Stimulated activated CD4-positive, alpha-beta T cell treated with anti-CD3 and anti-CD28 coated beads, Interleukin-1b, Interleukin-23, amount 100 ng/mL, for 4 hours (primary cell): ENCODE data around the gene GARIN5A.

Experiments
- DNase-seq, 2 donors: peaks; one replicate each; pipeline ENCODE4 v3.0.0-alpha.2; 2020; ENCODE audit warnings: low read depth in 2 of 2

The GARIN5A gene

DNA sequence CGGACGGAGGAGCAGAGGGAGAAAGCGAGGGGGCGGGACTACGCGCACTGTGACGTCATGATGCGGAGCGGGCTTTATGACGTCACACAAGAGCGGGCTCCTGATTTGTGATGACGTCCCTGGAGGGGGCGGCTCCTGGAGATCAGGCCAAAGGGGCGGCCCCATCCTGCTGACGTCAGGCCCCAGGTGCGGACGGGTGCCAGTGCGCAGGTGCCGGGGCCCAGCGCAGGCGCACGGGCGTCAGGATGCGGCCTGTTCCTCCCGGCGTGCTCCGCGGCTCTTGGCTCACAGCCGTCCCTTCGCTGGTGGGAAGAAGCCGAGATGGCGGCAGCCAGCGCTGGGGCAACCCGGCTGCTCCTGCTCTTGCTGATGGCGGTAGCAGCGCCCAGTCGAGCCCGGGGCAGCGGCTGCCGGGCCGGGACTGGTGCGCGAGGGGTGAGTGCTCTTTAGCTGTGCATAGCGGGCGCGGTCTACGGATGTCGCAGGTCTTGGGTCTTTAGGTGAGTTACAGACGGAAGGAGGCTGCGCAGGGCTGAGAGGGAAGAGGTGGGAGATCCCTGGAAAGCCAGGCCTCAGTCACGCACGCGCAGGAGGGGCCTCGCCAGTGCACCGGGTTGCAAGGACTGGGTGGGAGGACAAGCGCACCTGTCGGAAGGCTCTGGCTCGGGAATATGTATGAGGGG is at the start of gene GARIN5A, which contains the start of gene EMC10:
TSS of gene GARIN5A (minus strand) at position 625 of the 683 bp plus-strand sequence. CDS start at position 165, 460 bp downstream.
TSS of gene EMC10 (plus strand) at position 284 of the 683 bp plus-strand sequence. CDS start at position 322, 38 bp downstream.
- peak; percentile 83 to 88 for DNase-seq

GRCh38 chr19:50522881-50523280 is 46.2 kb upstream of the GARIN5A start:
- DNase-seq, result no peak

DNA sequence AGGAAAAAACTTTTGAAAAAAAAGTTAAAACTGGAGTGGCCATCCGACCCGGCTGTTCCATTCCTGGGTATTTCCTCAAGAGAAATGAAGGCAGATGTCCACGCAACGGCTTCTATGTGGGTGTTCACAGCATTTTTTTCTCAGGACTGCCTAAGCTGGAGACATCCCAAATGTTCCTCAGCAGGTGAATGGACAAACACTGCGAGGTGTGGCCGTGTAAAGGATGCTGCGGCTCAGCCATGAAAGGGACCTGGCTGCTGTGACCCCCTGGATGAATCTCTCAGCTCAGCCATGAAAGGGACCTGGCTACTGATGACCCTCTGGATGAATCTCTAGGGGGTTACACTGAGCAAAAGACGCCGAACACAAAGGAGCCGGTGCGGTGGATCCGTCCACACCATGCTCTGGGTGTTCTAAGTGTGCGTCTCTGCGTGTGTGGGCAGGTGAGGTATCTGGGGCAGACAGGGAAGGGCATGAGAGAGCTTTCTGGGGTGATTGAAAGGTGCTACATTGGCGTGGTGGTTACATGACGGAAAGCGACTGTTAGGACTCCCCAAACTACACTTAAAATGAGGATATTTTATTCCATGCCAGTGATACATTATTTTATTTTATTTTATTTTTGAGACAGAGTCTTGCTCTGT is 44.3 kb upstream of the GARIN5A start:
- DNase-seq, result no peak

DNA sequence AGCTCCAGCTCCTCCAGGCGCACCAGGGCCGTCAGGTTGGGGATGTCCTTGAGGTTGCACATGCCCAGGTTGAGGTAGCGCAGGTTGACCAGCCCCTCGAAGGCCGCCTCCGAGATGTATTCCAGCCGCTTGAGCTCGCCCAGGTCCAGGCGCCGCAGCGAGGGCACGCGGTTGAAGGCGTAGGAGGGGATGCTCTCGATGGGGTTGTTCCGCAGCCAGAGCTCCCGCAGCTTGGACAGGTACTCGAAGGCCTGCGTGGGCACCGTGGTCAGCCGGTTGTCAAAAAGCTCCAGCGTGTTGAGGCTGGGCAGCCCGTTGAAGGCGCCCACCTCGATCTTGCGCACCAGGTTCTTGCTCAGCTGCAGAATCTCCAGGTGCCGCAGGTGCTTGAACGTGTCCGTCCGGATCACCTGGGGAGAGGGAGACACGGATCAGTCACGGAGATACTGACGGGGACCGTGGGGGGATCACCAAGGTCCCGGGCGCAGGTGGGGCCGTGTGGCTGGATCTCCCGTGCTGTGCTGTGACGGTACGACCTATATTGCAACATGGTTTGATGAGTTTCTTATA is 42.4 kb upstream of the GARIN5A start:
- DNase-seq, result no peak

- no peak for DNase-seq
These were observed 41.7 kb upstream of the GARIN5A start for GRCh38 chr19:50518091-50519005.

GRCh38 chr19:50517704-50518075 is 41.0 kb upstream of the GARIN5A start:
- DNase-seq, result no peak

DNA sequence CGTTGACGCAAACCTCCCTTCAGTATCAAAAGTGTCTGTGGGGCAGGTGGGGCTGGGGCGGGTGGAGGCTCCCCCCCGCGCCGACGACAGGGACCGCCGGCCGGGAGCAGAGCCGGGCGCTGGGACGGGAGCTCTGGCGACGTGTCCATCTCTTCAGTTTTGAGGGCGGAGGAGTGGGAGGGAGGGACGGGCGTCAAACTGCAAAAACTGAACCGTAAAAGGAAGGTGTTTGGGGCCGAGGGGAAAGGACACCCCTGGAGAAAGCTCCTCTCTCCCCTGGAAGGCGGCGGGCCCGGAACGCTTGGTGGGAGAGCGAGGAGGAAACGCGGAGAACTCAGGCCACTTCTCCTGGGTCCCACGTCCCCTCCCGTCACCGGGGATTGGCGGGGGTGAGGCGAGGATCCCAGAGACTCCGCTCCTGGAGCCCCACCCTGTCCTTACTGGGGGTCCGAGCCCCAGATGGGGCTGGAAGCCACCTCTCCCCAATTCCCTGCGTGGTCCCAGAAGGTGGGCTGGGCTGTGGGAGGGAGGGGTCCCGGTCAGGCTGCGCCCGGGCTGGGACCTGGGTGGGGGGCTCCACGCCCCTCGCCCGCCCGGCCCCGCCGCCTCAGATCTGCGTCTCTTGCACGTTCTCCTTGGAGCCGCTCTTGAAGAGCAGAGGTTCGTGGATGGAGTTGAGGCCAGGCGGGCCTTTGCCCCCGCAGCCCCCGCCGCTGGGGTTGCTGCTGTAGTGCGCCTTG is 40.5 kb upstream of the GARIN5A start:
- DNase-seq, result no peak

DNA sequence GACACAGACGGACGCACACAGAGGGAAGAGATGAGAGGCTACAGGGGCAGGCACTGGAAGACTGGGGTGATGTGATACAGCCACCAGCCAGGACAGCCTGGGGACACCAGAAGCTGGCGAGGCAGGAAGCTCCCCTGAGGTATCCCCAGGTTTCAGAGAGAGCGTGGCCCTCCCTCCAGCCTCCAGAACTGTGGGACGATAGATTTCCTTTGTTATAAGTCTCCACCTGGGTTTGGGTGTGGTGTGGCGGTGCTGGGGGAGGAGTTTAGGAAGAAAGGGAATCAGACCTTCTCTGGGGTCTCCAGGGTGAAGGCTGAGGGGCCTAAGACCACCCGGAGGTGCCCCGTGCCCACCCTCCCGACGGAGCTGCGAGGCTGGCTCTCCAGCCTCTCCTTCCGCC is 39.8 kb upstream of the GARIN5A start:
- no peak for DNase-seq

DNA sequence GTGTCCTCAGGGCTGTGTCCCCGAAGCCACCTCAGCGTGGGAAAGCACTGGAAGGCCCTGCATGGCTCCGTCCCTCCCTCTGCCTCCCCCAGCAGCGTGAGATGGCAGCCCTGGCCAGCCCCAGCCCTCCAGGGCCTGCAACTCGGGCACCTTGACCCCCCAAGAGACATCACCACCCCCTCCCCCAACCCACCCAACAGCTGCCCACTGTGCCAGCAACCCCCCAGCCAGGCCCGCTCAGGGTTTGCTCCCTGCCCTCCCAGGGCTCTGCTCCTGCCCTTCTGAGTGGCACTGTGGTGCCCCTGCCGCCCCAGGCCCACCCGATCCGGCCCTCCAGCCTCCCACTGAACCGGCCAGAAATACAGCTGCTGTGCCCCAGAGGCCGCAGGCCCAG is 38.5 kb upstream of the GARIN5A start:
- no peak for DNase-seq

DNA sequence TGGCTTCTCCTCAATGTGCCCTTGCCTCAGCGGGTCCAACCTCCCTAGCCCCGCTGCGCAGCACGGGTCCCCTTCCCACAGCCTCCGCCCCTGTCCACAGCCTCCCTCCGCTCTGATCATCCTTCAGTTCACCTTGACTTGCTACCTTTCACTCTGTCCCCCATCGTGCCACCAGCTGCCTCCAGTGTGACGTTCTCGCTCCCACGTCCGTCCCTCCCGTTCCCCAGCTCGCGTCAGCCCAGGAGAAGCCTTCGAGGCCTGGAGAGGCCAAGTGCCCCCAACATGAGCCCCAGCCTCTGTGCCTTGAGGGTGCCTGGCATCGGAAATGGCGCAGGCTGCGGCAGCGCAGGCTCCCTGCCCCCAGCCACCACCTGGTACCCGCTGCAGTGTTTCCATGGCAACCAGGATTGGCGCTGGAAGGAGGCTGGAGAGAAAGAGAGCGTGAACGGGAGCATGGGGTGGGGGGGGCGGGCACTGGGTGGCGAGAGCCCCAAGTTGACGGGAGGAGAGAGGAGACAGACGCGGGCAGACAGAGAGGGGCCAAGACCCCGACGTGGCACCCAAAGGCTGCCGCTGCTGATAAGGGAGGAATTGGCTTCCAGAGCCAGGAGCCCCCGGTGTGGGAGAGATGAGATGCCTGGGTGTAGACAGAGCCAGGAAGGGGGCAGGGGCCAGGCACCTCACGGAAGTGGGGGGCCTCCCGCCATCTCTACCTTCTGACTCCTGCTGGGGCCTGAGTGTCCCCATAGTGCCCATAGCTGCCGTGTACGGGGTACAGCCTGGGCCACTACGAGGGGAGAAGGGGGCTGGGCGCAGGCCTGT is 37.9 kb upstream of the GARIN5A start:
- DNase-seq, result no peak

- DNase-seq, result no peak
These were observed 37.2 kb upstream of the GARIN5A start, which contains the start of gene ASPDH for GRCh38 chr19:50513746-50514345. TSS of gene ASPDH (minus strand) at chr19:50513913. CDS start at chr19:50513823, 90 bp downstream.

- DNase-seq, result no peak
These were observed 36.5 kb upstream of the GARIN5A start for GRCh38 chr19:50512999-50513745.

GRCh38 chr19:50512112-50512998 is 35.7 kb upstream of the GARIN5A start:
- no peak for DNase-seq

GRCh38 chr19:50511069-50511822 is 34.6 kb upstream of the GARIN5A start, which contains the start of gene JOSD2:
TSS of gene JOSD2 (minus strand) at chr19:50511191. CDS start at chr19:50510431, 760 bp downstream.
- DNase-seq, result peak; percentile 94 to 96

- DNase-seq, result no peak
These were observed 34.0 kb upstream of the GARIN5A start for GRCh38 chr19:50510700-50511068.

- no peak for DNase-seq
These were observed 33.5 kb upstream of the GARIN5A start for GRCh38 chr19:50510121-50510670.

GRCh38 chr19:50509366-50509765 is 32.7 kb upstream of the GARIN5A start:
- DNase-seq, result no peak
